PC-9 (cell line): ENCODE data around the gene CHST15.

Experiments used
- CTCF ChIP-seq: fragments of 200-600 bp; sonication (generic); conservative IDR thresholded peaks from 2 replicates; pipeline ENCODE4 v1.6.1; 2017; ENCODE audit warnings: mixed run types, antibody characterized with exemption, mild to moderate bottlenecking, moderate library complexity
- EZH2 ChIP-seq: fragments of 200-600 bp; sonication (generic); IDR thresholded peaks from 2 replicates; pipeline ENCODE4 v1.8.0; 2017; ENCODE audit warnings: antibody characterized with exemption, low read depth

- TF ChIP-seq CTCF (no peak), EZH2 (no peak)
These were observed 30.8 kb upstream of the CHST15 start for GRCh38 chr10:124124123-124124768.
